Stimulated activated CD8-positive, alpha-beta memory T cell treated with anti-CD3 and anti-CD28 coated beads, Interleukin-15, amount 100 ng/mL, for 1 hour (primary cell): Measurements from ENCODE around the gene ZBTB16.
"Not testable (repeated sequence)": the region's sequence is repeated elsewhere in the genome, so short reads cannot be mapped to it uniquely, and the experiment has no call there.

Experiments
- DNase-seq: peaks from one replicate; pipeline ENCODE4 v3.0.0-alpha.2; 2020; ENCODE audit warnings: low read depth

ZBTB16 gene

GRCh38 chr11:114042234-114042633, 17.3 kb upstream of the ZBTB16 start:
- no peak for DNase-seq

GRCh38 chr11:114044042-114044871, 15.3 kb upstream of the ZBTB16 start:
- no peak for DNase-seq

GRCh38 chr11:114047327-114047726, 12.2 kb upstream of the ZBTB16 start:
- no peak for DNase-seq

- DNase-seq: no peak
Measured at GRCh38 chr11:114049050-114049449, 10.5 kb upstream of the ZBTB16 start.

- DNase-seq: not testable (repeated sequence)
Measured at GRCh38 chr11:114049766-114050165, 9.7 kb upstream of the ZBTB16 start.

GRCh38 chr11:114050258-114050927, 9.1 kb upstream of the ZBTB16 start:
- no peak for DNase-seq

GRCh38 chr11:114051558-114051957, 8.0 kb upstream of the ZBTB16 start:
- DNase-seq: no peak

- no peak for DNase-seq
Measured at GRCh38 chr11:114052160-114052559, 7.4 kb upstream of the ZBTB16 start.

- DNase-seq: no peak
Measured at GRCh38 chr11:114053406-114053805, 6.1 kb upstream of the ZBTB16 start.

GRCh38 chr11:114054806-114055205, 4.7 kb upstream of the ZBTB16 start:
- no peak for DNase-seq

- DNase-seq: no peak
Measured at GRCh38 chr11:114056409-114056808, 3.1 kb upstream of the ZBTB16 start.

GRCh38 chr11:114057147-114057546, 2.4 kb upstream of the ZBTB16 start:
- DNase-seq: no peak

GRCh38 chr11:114057605-114058004, 1.9 kb upstream of the ZBTB16 start:
- no peak for DNase-seq

- no peak for DNase-seq
Measured at GRCh38 chr11:114058026-114058706, 1.3 kb upstream of the ZBTB16 start.

GRCh38 chr11:114058871-114059277, 637 bp upstream of the ZBTB16 start:
- DNase-seq: no peak

GRCh38 chr11:114059984-114060391, 477 bp downstream of the ZBTB16 start:
- no peak for DNase-seq

- DNase-seq: no peak
Measured at GRCh38 chr11:114060392-114061047, 1.0 kb downstream of the ZBTB16 start.

GRCh38 chr11:114061048-114061680, 1.7 kb downstream of the ZBTB16 start:
- DNase-seq: no peak

- DNase-seq: no peak
Measured at GRCh38 chr11:114061681-114062049, 2.2 kb downstream of the ZBTB16 start.

- no peak for DNase-seq
Measured at GRCh38 chr11:114062272-114062671, 2.8 kb downstream of the ZBTB16 start.

- DNase-seq: no peak
Measured at GRCh38 chr11:114063149-114063828, 3.8 kb downstream of the ZBTB16 start.
